ENCODE measurements around the gene ANKRD63.

Gene ANKRD63

DNA sequence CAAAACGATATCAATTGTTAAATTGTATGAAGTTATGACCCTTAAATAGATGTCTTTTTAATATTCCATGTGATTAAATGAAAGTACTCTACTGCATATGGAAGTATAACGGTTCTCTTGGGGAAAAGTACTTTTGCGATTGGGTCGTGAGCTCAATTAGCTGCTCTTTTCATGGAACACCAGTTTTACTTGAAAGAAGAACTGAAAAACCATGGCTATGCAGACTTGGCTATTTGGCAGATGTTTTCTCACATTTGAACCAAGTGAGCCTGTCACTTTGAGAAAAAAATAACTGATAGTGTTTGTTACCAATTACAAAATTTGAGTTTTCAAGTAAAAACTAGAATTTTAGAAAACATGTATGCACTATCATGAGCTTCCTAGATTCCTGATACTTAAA lies 34.7 kb upstream of the ANKRD63 start:
- TF ChIP-seq MYC (IDR thresholded peaks at IDR 0.05; ENCODE audit: low read depth, low read length): no peak
- no peak for TF ChIP-seq POLR2A (IDR thresholded peaks at IDR 0.05; ENCODE audit: extremely low read depth, insufficient read length)
- TF ChIP-seq, protein P1, sequence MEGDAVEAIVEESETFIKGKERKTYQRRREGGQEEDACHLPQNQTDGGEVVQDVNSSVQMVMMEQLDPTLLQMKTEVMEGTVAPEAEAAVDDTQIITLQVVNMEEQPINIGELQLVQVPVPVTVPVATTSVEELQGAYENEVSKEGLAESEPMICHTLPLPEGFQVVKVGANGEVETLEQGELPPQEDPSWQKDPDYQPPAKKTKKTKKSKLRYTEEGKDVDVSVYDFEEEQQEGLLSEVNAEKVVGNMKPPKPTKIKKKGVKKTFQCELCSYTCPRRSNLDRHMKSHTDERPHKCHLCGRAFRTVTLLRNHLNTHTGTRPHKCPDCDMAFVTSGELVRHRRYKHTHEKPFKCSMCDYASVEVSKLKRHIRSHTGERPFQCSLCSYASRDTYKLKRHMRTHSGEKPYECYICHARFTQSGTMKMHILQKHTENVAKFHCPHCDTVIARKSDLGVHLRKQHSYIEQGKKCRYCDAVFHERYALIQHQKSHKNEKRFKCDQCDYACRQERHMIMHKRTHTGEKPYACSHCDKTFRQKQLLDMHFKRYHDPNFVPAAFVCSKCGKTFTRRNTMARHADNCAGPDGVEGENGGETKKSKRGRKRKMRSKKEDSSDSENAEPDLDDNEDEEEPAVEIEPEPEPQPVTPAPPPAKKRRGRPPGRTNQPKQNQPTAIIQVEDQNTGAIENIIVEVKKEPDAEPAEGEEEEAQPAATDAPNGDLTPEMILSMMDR (IDR thresholded peaks at IDR 0.05; ENCODE audit: low read depth, low read length): no peak
- TF ChIP-seq, protein P2, sequence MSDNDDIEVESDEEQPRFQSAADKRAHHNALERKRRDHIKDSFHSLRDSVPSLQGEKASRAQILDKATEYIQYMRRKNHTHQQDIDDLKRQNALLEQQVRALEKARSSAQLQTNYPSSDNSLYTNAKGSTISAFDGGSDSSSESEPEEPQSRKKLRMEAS (IDR thresholded peaks at IDR 0.05; ENCODE audit: low read depth, low read length): no peak
- DNase-seq (ENCODE audit: low read depth): no peak
- no peak overlapping the region for H3K4me3 ChIP-seq (ENCODE audit: low read depth, low read length)

DNA sequence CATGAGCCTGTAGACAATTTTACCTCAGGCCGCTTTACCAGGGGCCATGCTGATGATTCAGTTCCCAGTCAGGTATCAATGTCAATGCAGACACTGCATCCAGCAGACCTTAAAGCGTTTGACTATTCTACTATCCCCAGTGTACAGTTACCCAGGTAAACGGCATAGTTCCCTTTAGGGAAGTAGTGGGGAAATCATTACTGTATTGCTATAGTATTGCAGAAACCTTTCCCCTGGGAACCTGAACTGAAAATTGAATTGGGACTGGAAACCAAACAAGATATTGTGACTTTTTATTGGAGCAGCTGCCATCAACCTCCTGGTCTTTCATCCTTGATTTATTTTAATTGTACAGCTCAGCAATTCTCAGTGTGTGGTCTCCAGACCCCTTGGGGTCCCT lies 34.1 kb upstream of the ANKRD63 start:
- TF ChIP-seq, protein P2 (IDR thresholded peaks at IDR 0.05; ENCODE audit: low read depth, low read length): no peak
- no peak for TF ChIP-seq POLR2A (IDR thresholded peaks at IDR 0.05; ENCODE audit: extremely low read depth, insufficient read length)
- TF ChIP-seq, protein P1 (IDR thresholded peaks at IDR 0.05; ENCODE audit: low read depth, low read length): no peak
- TF ChIP-seq MYC (IDR thresholded peaks at IDR 0.05; ENCODE audit: low read depth, low read length): no peak
- H3K4me3 ChIP-seq (ENCODE audit: low read depth, low read length): no peak overlapping the region
- peak; percentile 55 for DNase-seq (ENCODE audit: low read depth)

DNA sequence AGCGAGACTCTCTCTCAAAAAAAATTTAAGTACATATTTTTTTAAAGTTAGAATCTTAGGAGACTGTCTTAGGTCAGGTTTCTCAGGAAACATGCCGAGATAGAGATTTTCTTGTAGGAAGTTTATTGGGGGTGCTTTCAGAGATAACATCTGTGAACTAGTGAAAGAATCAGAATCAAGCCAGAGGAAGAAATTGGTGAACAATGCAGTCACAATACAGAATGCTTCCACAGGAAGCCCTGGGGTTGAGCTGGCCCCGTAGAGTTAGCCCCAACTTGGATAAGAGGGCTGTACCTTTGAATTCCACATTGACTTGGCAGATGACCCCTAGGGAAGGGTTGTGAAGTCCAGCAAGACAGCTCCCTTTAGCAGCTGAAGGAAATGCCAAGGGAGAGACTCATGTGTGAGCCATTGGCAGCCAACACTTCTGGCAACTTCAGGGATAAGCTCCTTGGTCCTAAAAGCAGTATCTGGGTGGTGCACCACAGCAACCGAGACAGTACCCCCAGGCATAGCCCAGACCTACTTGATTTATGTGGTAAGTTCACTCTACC lies 31.9 kb upstream of the ANKRD63 start:
- no peak for TF ChIP-seq POLR2A (IDR thresholded peaks at IDR 0.05; ENCODE audit: extremely low read depth, insufficient read length)
- no peak for TF ChIP-seq MYC (IDR thresholded peaks at IDR 0.05; ENCODE audit: low read depth, low read length)
- TF ChIP-seq, protein P2 (IDR thresholded peaks at IDR 0.05; ENCODE audit: low read depth, low read length): no peak
- TF ChIP-seq, protein P1 (IDR thresholded peaks at IDR 0.05; ENCODE audit: low read depth, low read length): no peak
- H3K4me3 ChIP-seq (ENCODE audit: low read depth, low read length): no peak overlapping the region
- DNase-seq (ENCODE audit: low read depth): no peak

DNA sequence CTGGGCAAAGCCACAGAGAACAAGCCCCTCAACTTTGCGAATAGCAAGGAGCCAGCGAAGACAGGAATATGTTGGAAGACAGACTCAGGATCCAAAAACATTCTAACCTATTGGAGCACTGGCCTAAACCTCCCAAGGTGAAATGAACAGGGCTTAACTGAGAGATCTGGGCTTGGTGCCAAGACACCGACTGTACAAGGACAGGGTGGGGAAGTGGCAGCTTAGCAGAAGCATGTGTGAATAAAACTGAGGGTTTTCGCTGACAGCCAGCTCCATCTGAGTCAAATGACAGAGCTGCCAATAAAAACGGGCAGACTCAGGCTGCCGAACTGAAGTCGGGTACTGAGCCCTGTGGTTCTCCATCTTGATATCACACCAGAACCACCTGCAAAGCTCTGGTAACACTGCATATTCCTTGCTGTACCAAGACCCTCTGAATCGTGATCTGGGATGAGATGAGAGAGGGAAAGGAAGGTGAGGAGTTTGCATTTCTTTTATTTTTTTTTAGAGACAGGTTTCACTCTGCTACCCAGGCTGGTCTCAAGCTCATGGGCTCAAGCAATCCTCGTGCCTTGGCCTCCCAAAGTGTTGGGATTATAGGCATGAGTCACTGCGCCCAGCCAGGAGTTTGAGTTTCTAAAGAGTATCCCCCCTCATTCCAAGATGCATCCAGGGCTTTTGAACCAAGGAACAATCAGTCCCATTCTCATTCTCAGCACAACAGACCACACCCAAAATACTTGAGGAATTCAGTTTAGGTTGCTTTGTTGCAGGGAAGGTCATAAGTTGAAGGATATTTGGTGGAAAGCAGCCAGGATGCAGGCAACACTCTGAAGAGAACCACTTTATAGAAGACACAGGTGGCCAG lies 30.9 kb upstream of the ANKRD63 start:
- H3K4me3 ChIP-seq (ENCODE audit: low read depth, low read length): no peak overlapping the region
- DNase-seq (ENCODE audit: low read depth): peak; percentile 64
- TF ChIP-seq MYC (IDR thresholded peaks at IDR 0.05; ENCODE audit: low read depth, low read length): peak; percentile 33; the same call in 1 of the 2 replicates
- no peak for TF ChIP-seq POLR2A (IDR thresholded peaks at IDR 0.05; ENCODE audit: extremely low read depth, insufficient read length)
- TF ChIP-seq, protein P2 (IDR thresholded peaks at IDR 0.05; ENCODE audit: low read depth, low read length): peak; percentile 81
- TF ChIP-seq, protein P1 (IDR thresholded peaks at IDR 0.05; ENCODE audit: low read depth, low read length): no peak

DNA sequence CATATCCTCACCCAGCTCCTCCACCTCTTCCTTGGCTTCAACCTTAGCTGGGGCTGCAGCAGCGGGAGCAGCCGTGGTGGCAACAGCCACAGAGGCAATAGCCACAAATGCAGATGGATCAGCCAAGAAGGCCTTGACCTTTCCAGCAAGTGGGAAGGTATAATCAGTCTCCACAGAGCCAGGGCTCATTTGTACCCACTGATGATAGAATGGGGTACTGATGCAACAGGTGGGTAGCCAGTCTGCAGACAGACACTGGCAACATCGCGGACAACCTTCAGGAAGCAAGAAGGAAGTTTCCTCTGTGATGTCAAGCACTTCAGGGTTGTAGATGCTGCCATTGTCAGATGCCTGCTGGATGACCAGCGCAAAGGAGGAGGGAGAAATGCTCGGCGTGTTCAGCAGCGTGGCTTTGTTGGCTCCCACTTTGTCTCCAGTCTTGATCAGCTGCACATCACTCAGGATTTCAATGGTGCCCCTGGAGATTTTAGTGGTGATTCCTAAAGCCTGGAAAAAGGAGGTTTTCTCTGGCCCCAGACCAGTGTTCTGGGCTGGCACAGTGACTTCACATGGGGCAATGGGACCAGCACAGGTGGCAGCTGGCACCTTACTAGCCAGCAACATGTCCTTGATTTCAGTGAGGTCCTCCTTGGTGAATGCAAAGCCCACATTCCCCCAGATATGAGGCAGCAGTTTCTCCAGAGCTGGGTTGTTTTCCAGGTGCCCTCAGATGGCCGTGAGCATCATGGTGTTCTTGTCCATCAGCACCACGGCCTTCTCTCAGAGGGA lies 29.7 kb upstream of the ANKRD63 start:
- no peak for DNase-seq (ENCODE audit: low read depth)
- TF ChIP-seq, protein P1 (IDR thresholded peaks at IDR 0.05; ENCODE audit: low read depth, low read length): no peak
- TF ChIP-seq, protein P2 (IDR thresholded peaks at IDR 0.05; ENCODE audit: low read depth, low read length): no peak
- TF ChIP-seq MYC (IDR thresholded peaks at IDR 0.05; ENCODE audit: low read depth, low read length) (no peak), POLR2A (IDR thresholded peaks at IDR 0.05; ENCODE audit: extremely low read depth, insufficient read length) (no peak)
- H3K4me3 ChIP-seq (ENCODE audit: low read depth, low read length): no peak overlapping the region

Measured in NB4 (cell line).